ENCODE results near the gene BCL7B. TPM values are rescaled to one million over a fixed set of nuclear protein-coding genes. Genes with fewer than 3 reads are reported as not detected.

BCL7B gene
- total and polyA plus RNA-seq, 2 of the 4 experiments (the other 2 are of a cell fraction), result 7.2 to 51.3 TPM

GRCh38 chr7:73549176-73549575 lies 8.3 kb downstream of the BCL7B start:
- no peak overlapping the region for H4K8ac ChIP-seq (ENCODE audit: low read depth in 2 of 2, low read length in 2 of 2)
- H3K4me2 ChIP-seq (ENCODE audit: low read depth, low read length), result no peak overlapping the region
- no peak overlapping the region for H2BK120ac ChIP-seq (ENCODE audit: low read depth, low read length)
- no peak overlapping the region for H2AK9ac ChIP-seq (replicated peaks; ENCODE audit: low read depth, low read length, poor library complexity)
- peaks cover 38 to 78% of the 10 kb centered on the region in 2 experiments for H3K79me1 ChIP-seq (ENCODE audit: low read depth in 1 of 2, low read length in 2 of 2)
- DNase-seq (no peak), ATAC-seq (ENCODE audit: low read depth) (no peak)
- 0 out of 2 replicates have a peak, but pooled peaks cover 9% of the 10 kb centered on the region for H3K9me1 ChIP-seq (ENCODE audit: insufficient read depth, low read length)
- H2BK5ac ChIP-seq (ENCODE audit: low read depth, low read length, poor library complexity, severe bottlenecking), result no peak overlapping the region
- H2AK5ac ChIP-seq (ENCODE audit: low read depth, low read length), result no peak overlapping the region
- ChIA-PET CTCF (interaction anchor here (1.0 kb wide), 1 partner anchor 9 kb away, joined by 5 read pairs; no protein-coding TSS in a partner anchor), POLR2A (ENCODE audit: unreplicated experiment) (no interaction called here)
- H3K14ac ChIP-seq (replicated peaks; ENCODE audit: low read depth, low read length), result no peak overlapping the region
- H2BK15ac ChIP-seq (ENCODE audit: low read depth, low read length), result no peak overlapping the region
- no peak overlapping the region for H3K23ac ChIP-seq (ENCODE audit: low read depth, low read length)
- no peak overlapping the region for H3K9ac ChIP-seq (ENCODE audit: low read depth, low read length)
- H3K27ac ChIP-seq (ENCODE audit: insufficient read depth, low read length), result no peak overlapping the region
- H3K4me3 ChIP-seq (ENCODE audit: insufficient read depth, low read depth, low read length), result no peak overlapping the region
- no peak overlapping the region for H3K56ac ChIP-seq (ENCODE audit: extremely low read depth, insufficient read depth, low read length)
- no CpG with 5 or more reads among the region's 4 CpGs for WGBS, 2 experiments (ENCODE audit: extremely low coverage in 2 of 2, insufficient read length in 1 of 2)
- no peaks in the 10 kb centered on the region for H3K27me3 ChIP-seq (ENCODE audit: control insufficient read depth, insufficient read depth, low read length)
- no peak overlapping the region for H2AFZ ChIP-seq (replicated peaks; ENCODE audit: low read length, poor library complexity)
- H3K9me3 ChIP-seq (ENCODE audit: control insufficient read depth, insufficient read depth, low read length), result no peaks in the 10 kb centered on the region
- H2BK20ac ChIP-seq (ENCODE audit: low read depth, low read length), result no peak overlapping the region
- in situ Hi-C loops (cut with MboI; ENCODE audit: low sequenced_read_pairs), result no loop called here
- dilution Hi-C loops (cut with HindIII; ENCODE audit: low sequenced_read_pairs, unreplicated experiment), result no loop called here
- peaks cover 29% of the 10 kb centered on the region for H4K20me1 ChIP-seq (ENCODE audit: insufficient read depth, low read length)
- H3K36me3 ChIP-seq (ENCODE audit: control insufficient read depth, insufficient read depth, low read length), result peaks cover 24% of the 10 kb centered on the region
- no TSS peak for BruUV-seq (replicated peaks)
- H3K4ac ChIP-seq (ENCODE audit: low read depth, low read length), result no peak overlapping the region
- TF ChIP-seq, protein P1, sequence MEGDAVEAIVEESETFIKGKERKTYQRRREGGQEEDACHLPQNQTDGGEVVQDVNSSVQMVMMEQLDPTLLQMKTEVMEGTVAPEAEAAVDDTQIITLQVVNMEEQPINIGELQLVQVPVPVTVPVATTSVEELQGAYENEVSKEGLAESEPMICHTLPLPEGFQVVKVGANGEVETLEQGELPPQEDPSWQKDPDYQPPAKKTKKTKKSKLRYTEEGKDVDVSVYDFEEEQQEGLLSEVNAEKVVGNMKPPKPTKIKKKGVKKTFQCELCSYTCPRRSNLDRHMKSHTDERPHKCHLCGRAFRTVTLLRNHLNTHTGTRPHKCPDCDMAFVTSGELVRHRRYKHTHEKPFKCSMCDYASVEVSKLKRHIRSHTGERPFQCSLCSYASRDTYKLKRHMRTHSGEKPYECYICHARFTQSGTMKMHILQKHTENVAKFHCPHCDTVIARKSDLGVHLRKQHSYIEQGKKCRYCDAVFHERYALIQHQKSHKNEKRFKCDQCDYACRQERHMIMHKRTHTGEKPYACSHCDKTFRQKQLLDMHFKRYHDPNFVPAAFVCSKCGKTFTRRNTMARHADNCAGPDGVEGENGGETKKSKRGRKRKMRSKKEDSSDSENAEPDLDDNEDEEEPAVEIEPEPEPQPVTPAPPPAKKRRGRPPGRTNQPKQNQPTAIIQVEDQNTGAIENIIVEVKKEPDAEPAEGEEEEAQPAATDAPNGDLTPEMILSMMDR (conservative IDR thresholded peaks at IDR 0.05; ENCODE audit: low read depth, low read length), result no peak
- no peak for TF ChIP-seq RFX5 (IDR thresholded peaks at IDR 0.05; ENCODE audit: low read depth, low read length)
- TF ChIP-seq SMC3 (IDR thresholded peaks at IDR 0.05; ENCODE audit: low read depth, low read length), result no peak
- no peak for TF ChIP-seq CEBPB (IDR thresholded peaks at IDR 0.05; ENCODE audit: low read depth, low read length)
- no peak for TF ChIP-seq BHLHE40 (IDR thresholded peaks at IDR 0.05; ENCODE audit: low read depth, low read length)
- no peak for TF ChIP-seq MAFK (IDR thresholded peaks at IDR 0.05; ENCODE audit: low read depth, low read length)
- TF ChIP-seq RCOR1 (IDR thresholded peaks at IDR 0.05; ENCODE audit: insufficient replicate concordance, low read length), result no peak
- no peak for TF ChIP-seq CHD1 (IDR thresholded peaks at IDR 0.05; ENCODE audit: low read depth, low read length)
- no peak for TF ChIP-seq NFE2L2 (IDR thresholded peaks at IDR 0.05; ENCODE audit: low read depth, low read length)
- no peak for TF ChIP-seq FOS (IDR thresholded peaks at IDR 0.05; ENCODE audit: low read depth, low read length)
- no peak for TF ChIP-seq POLR2A (IDR thresholded peaks at IDR 0.05; ENCODE audit: low read depth, low read length)
- TF ChIP-seq, protein P2, sequence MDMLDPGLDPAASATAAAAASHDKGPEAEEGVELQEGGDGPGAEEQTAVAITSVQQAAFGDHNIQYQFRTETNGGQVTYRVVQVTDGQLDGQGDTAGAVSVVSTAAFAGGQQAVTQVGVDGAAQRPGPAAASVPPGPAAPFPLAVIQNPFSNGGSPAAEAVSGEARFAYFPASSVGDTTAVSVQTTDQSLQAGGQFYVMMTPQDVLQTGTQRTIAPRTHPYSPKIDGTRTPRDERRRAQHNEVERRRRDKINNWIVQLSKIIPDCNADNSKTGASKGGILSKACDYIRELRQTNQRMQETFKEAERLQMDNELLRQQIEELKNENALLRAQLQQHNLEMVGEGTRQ (IDR thresholded peaks at IDR 0.05; ENCODE audit: low read depth, low read length), result no peak
- TF ChIP-seq RAD21 (IDR thresholded peaks at IDR 0.05; ENCODE audit: low read length), result no peak
- TF ChIP-seq MXI1 (IDR thresholded peaks at IDR 0.05; ENCODE audit: borderline replicate concordance, low read depth, low read length), result no peak
- no peak for TF ChIP-seq MAZ (IDR thresholded peaks at IDR 0.05; ENCODE audit: borderline replicate concordance, low read depth, low read length)
- no peak for TF ChIP-seq ELK1 (IDR thresholded peaks at IDR 0.05; ENCODE audit: borderline replicate concordance, low read depth, low read length)
- no peaks in the 10 kb centered on the region for H3K4me1 ChIP-seq (ENCODE audit: control insufficient read depth, insufficient read depth, low read length)
- no peak overlapping the region for H3K18ac ChIP-seq (ENCODE audit: low read depth, low read length)
- intact Hi-C loops (cut with micrococcal nuclease), result no loop called here
- H4K5ac ChIP-seq (ENCODE audit: low read depth, low read length), result no peak overlapping the region
- H4K91ac ChIP-seq (ENCODE audit: insufficient read depth, low read depth, low read length), result no peak overlapping the region
